ENCODE results near the gene ARHGAP31.

Gene ARHGAP31

GRCh38 chr3:119456469-119456868, 162.3 kb downstream of the ARHGAP31 start:
- DNase-seq, result no peak

- DNase-seq, result no peak
Observed at GRCh38 chr3:119457246-119457645, 163.1 kb downstream of the ARHGAP31 start.

GRCh38 chr3:119463171-119464169, 169.3 kb downstream of the ARHGAP31 start, which contains the start of gene TMEM39A:
TSS of gene TMEM39A (minus strand) at chr3:119463615. CDS start at chr3:119462074, 1,541 bp downstream.
- peak; percentile 99 for DNase-seq

GRCh38 chr3:119468041-119468440, 173.9 kb downstream of the ARHGAP31 start:
- DNase-seq, result peak; percentile 16

GRCh38 chr3:119469418-119470189, 175.4 kb downstream of the ARHGAP31 start:
- DNase-seq, result no peak
